Stomach smooth muscle (tissue), 2 donors: Measurements from ENCODE around the gene TLL1.

Experiments
- H3K27ac ChIP-seq: one replicate; pipeline ENCODE4 v1.7.0; 2013; ENCODE audit warnings: mild to moderate bottlenecking, low read length, inconsistent platforms
- H3K27me3 ChIP-seq, 2 donors: one replicate each; pipeline ENCODE4 v1.7.0; 2013; ENCODE audit warnings: low read length in 2 of 2; ENCODE audit not compliant: insufficient read depth in 2 of 2, control insufficient read depth in 1 of 2
- H3K36me3 ChIP-seq, 2 donors: one replicate each; pipeline ENCODE4 v1.7.0; 2013; ENCODE audit warnings: low read length in 2 of 2; ENCODE audit not compliant: control insufficient read depth in 2 of 2, insufficient read depth in 2 of 2
- H3K4me1 ChIP-seq: one replicate; pipeline ENCODE4 v1.7.0; 2013; ENCODE audit warnings: low read length; ENCODE audit not compliant: control insufficient read depth, insufficient read depth
- H3K4me3 ChIP-seq, 2 donors: one replicate each; pipeline ENCODE4 v1.7.0; 2013; ENCODE audit warnings: low read length in 2 of 2
- H3K9ac ChIP-seq, 2 donors: one replicate each; pipeline ENCODE4 v1.7.0; 2013; ENCODE audit warnings: low read length in 2 of 2, mild to moderate bottlenecking in 1 of 2
- H3K9me3 ChIP-seq, 2 donors: one replicate each; pipeline ENCODE4 v1.7.0; 2013; ENCODE audit warnings: low read length in 2 of 2; ENCODE audit not compliant: control insufficient read depth in 2 of 2
- donor health status: healthy.
- donor health status: Pancreatic carcinoma.

The TLL1 gene

DNA sequence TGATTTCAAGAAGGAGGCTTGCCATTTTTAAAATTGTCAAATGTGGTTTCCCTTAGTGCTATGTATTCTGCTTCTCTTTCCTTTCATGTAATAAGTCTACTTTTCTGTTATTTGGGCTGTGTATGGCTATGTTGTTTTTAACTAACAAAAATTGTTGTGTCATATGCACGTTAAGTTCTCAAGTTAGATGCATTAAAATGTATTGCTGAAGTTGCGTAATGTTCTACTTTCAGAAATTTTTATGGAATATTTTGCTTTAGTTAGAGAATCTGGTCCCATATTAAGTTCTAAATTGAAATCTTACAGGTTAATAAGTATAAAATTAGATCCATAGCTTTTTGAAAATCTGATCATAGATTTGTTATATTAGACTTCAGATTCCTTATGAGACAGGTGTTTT is 133.2 kb downstream of the TLL1 start:
- H3K4me3 ChIP-seq = no peak overlapping the region
- H3K9ac ChIP-seq = no peak overlapping the region
- H3K9me3 ChIP-seq = no peaks in the 10 kb centered on the region
- H3K36me3 ChIP-seq = no peaks in the 10 kb centered on the region
- no peaks in the 10 kb centered on the region for H3K27me3 ChIP-seq
- H3K4me1 ChIP-seq = no peaks in the 10 kb centered on the region
- no peak overlapping the region for H3K27ac ChIP-seq

- H3K4me3 ChIP-seq = no peak overlapping the region
- H3K4me1 ChIP-seq = no peaks in the 10 kb centered on the region
- H3K9me3 ChIP-seq = no peaks in the 10 kb centered on the region
- no peak overlapping the region for H3K9ac ChIP-seq
- no peaks in the 10 kb centered on the region for H3K27me3 ChIP-seq
- H3K36me3 ChIP-seq = no peaks in the 10 kb centered on the region
- no peak overlapping the region for H3K27ac ChIP-seq
These were observed 135.5 kb downstream of the TLL1 start for GRCh38 chr4:166008510-166008909.

DNA sequence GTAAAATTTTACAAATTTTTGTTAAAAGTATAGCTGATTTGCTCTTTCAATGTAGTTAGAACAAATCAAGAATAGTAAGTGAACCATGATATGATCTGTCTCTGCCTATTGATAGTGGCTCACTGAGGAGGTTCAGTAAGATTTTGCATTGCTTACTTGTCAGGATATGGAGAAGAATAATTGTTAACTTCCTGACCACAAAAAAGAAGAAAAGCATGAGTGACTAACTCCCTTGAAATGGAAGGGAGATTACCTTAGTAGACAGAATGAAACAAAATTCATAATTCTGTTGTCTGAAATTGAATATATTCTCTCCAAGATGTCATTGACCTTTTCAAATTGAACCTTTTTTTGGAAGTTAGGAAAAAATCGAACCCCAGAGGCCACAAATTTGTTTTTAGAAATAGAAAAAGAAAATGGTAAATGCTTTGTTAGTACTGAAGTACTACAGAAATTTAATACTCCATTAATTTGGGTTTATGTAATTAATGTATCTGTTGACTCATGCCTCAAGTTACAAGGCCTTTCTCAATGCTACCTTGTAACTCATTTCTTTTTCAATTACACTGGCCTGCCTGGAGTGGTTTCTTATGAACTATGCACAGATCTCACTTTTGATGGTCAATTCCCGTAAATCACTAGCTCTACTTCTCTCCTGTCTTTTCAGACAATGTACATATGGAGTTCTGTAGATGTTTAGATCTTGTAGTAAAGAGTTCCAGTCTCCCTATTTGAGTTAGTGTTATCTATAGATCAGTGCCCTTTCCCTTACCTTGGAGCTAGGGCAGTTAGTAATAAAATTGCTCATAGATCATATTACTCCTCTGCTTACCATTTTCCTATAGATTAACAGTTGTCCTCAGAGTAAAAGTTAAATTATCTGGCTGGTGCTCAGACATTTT is 139.3 kb downstream of the TLL1 start:
- Histone ChIP-seq H3K36me3 (no peaks in the 10 kb centered on the region), H3K4me3 (no peak overlapping the region), H3K27me3 (no peaks in the 10 kb centered on the region), H3K9me3 (no peaks in the 10 kb centered on the region), H3K27ac (no peak overlapping the region), H3K9ac (no peak overlapping the region), H3K4me1 (no peaks in the 10 kb centered on the region)

DNA sequence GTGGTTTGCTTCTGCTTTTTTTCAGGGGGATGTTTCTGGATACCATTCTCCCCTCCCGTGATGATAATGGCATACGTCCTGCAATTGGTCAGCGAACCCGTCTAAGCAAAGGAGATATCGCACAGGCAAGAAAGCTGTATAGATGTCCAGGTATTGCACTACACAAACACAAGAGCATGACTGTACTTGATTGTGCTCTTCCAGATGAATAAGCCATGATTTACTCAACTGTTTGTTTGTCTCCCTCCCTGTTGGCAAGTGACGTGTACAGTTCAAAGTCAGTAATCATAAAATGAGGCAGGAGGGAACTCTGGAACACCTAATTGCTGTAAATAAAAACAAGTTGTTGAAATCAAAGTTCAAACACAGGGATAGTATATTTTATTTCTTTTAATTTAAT is 141.4 kb downstream of the TLL1 start:
- no peaks in the 10 kb centered on the region for H3K27me3 ChIP-seq
- H3K9ac ChIP-seq = no peak overlapping the region
- H3K4me3 ChIP-seq = no peak overlapping the region
- H3K9me3 ChIP-seq = no peaks in the 10 kb centered on the region
- H3K36me3 ChIP-seq = no peaks in the 10 kb centered on the region
- no peaks in the 10 kb centered on the region for H3K4me1 ChIP-seq
- no peak overlapping the region for H3K27ac ChIP-seq

DNA sequence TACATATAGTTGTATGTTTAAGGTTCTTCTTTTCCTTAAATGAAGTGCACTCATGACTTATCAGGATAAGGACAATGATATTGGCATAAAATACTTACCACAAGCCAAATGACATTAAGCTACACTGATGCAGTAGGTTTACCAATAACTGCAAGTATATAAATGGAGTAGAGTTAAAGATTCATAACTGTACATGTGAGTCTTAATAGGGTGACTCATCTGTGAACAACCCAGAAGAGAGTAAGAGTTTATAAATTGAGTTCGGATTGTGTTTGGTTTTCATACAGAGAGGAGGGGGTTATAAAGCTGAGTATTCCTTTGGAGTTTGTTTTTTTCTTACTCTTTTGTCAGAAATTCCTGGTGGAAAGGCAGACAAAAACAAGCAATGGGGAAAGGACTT is 144.8 kb downstream of the TLL1 start:
- H3K27me3 ChIP-seq = no peaks in the 10 kb centered on the region
- H3K4me3 ChIP-seq = no peak overlapping the region
- H3K27ac ChIP-seq = no peak overlapping the region
- no peaks in the 10 kb centered on the region for H3K9me3 ChIP-seq
- no peaks in the 10 kb centered on the region for H3K36me3 ChIP-seq
- no peak overlapping the region for H3K9ac ChIP-seq
- H3K4me1 ChIP-seq = no peaks in the 10 kb centered on the region

DNA sequence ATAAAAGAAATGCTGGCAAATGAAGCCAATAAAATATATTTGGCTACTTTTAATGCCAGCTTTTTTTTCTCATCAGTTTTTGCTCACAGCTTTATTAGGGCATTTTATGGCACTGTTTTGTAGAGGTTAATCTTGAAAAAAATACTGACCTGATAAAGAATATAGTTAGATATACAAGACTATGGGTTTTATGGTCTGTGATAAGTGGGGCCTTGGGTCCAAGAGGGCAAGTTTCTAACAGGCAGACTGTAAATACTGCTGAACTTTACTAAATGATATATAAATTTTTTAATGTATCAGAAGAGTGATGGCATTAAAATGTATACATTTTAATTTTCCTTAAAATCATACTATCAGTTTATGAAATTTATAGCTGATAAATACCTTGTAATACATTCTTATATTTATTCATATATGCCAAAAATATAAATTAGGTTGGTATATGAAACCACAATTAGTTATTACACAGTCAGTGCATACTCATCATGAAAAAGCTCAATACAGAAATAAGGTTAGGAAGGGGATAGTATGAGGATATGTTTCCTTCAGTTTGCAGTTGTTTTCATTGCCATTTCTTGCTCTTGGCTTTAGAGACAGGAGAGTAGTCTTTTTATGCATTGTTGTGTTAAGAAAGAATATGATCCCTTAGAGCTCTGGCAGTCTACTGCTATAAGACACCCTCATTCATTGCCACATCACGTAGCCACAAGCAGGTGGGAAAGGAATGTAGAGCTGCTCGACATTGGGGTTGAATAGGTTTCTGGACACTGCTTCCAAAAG is 146.6 kb downstream of the TLL1 start:
- Histone ChIP-seq H3K9me3 (no peaks in the 10 kb centered on the region), H3K27me3 (no peaks in the 10 kb centered on the region), H3K4me1 (no peaks in the 10 kb centered on the region), H3K4me3 (no peak overlapping the region), H3K9ac (no peak overlapping the region), H3K36me3 (no peaks in the 10 kb centered on the region), H3K27ac (no peak overlapping the region)

- Histone ChIP-seq H3K9me3 (no peaks in the 10 kb centered on the region), H3K9ac (no peak overlapping the region), H3K36me3 (no peaks in the 10 kb centered on the region), H3K27ac (no peak overlapping the region), H3K4me3 (no peak overlapping the region), H3K27me3 (no peaks in the 10 kb centered on the region), H3K4me1 (no peaks in the 10 kb centered on the region)
These were observed 148.6 kb downstream of the TLL1 start for GRCh38 chr4:166021617-166022016.

DNA sequence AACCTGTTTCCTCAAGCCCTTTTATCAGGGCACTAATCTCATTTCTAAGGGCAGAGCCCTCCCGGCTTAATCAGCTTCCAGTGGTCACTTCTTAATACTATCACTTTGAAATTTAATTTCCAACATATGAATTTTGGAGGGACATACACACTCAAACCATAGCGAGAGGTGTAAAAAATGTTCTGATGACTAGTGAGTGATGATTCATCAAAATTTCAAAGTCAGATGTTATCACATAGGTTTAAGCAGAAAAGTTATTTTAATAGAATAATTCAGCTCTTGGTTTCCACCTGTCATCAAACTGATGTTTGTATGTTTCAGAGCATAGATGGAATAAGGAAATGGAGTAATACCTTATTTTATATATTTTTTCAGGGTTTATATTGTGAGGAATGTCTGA is 161.9 kb downstream of the TLL1 start:
- Histone ChIP-seq H3K9me3 (no peaks in the 10 kb centered on the region), H3K4me3 (no peak overlapping the region), H3K4me1 (no peaks in the 10 kb centered on the region), H3K27me3 (no peaks in the 10 kb centered on the region), H3K27ac (no peak overlapping the region), H3K36me3 (no peaks in the 10 kb centered on the region), H3K9ac (no peak overlapping the region)

GRCh38 chr4:166039822-166040221 is 166.8 kb downstream of the TLL1 start:
- Histone ChIP-seq H3K36me3 (no peaks in the 10 kb centered on the region), H3K27me3 (peaks cover 0 to 3% of the 10 kb centered on the region in 2 donors), H3K4me3 (no peak overlapping the region), H3K4me1 (no peaks in the 10 kb centered on the region), H3K27ac (no peak overlapping the region), H3K9ac (no peak overlapping the region), H3K9me3 (no peaks in the 10 kb centered on the region)

DNA sequence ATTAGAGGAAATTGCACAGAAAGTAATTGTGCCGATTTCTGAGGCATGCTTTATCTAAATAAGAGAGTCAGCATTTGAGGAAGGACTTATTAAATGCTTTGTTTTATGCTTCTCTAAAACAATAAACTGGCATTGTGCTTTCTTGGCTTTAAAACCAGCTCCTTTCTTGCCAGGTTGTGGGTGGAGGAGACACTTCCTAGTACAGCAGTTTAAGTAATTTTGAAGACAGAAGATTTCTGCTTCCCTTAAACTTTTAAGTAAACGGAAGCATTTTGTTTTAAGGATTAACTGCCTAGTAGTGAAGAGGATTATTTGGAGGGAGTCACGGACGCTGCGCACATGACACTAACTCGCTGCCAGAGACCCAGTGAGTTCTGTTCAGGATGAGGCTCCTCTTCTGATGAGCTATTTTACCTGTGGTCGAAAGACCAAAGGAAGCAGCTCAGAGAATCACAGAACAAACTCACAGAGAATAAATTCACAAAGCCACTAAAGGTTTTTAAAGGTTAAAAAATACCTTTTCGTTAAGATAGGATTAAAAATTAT is 169.5 kb downstream of the TLL1 start:
- Histone ChIP-seq H3K4me1 (no peaks in the 10 kb centered on the region), H3K36me3 (no peaks in the 10 kb centered on the region), H3K9me3 (no peaks in the 10 kb centered on the region), H3K4me3 (no peak overlapping the region), H3K9ac (no peak overlapping the region), H3K27me3 (peaks cover 0 to 3% of the 10 kb centered on the region in 2 donors), H3K27ac (no peak overlapping the region)
